Measurements from ENCODE around the gene TGFB3.

GRCh38 chr14:75917946-75918335 is 63.9 kb downstream of the TGFB3 start:
- no peak for TF ChIP-seq PCBP2 (optimal IDR thresholded peaks at IDR 0.05; ENCODE audit: low read depth, low read length, poor library complexity, severe bottlenecking)
- no peak for TF ChIP-seq JUND (CRISPR knock-in tag; IDR thresholded peaks at IDR 0.05)
- no peak for TF ChIP-seq BHLHE40 (IDR thresholded peaks at IDR 0.05; ENCODE audit: low read length)
- TF ChIP-seq, protein P1, sequence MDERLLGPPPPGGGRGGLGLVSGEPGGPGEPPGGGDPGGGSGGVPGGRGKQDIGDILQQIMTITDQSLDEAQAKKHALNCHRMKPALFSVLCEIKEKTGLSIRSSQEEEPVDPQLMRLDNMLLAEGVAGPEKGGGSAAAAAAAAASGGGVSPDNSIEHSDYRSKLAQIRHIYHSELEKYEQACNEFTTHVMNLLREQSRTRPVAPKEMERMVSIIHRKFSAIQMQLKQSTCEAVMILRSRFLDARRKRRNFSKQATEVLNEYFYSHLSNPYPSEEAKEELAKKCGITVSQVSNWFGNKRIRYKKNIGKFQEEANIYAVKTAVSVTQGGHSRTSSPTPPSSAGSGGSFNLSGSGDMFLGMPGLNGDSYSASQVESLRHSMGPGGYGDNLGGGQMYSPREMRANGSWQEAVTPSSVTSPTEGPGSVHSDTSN (CRISPR knock-in tag; IDR thresholded peaks at IDR 0.05) = no peak
- no peak for TF ChIP-seq ZC3H13 (CRISPR knock-in tag; IDR thresholded peaks at IDR 0.05)
- TF ChIP-seq CTCF (CRISPR knock-in tag; IDR thresholded peaks at IDR 0.05) = no peak
